GM21529 (cell line): ENCODE measurements around the gene KRT15.

Experiments used
- ATAC-seq: cut with Tn5 transposase; IDR thresholded peaks from one replicate; pipeline ENCODE4 v1.9.1; 2021; ENCODE audit not compliant: unreplicated experiment

KRT15 gene

GRCh38 chr17:41527063-41528023 lies 8.7 kb upstream of the KRT15 start:
- no peak for ATAC-seq

GRCh38 chr17:41524261-41524660 lies 5.6 kb upstream of the KRT15 start:
- ATAC-seq: no peak

- ATAC-seq: no peak
Measured at GRCh38 chr17:41523787-41524186, 5.1 kb upstream of the KRT15 start.

- ATAC-seq: no peak
Measured at GRCh38 chr17:41523225-41523593, 4.5 kb upstream of the KRT15 start.

GRCh38 chr17:41522301-41523224 lies 3.9 kb upstream of the KRT15 start:
- ATAC-seq: no peak

- ATAC-seq: no peak
Measured at GRCh38 chr17:41521574-41522261, 3.0 kb upstream of the KRT15 start.

- ATAC-seq: no peak
Measured at GRCh38 chr17:41520821-41521521, 2.3 kb upstream of the KRT15 start.

- ATAC-seq: no peak
Measured at GRCh38 chr17:41519501-41520224, 973 bp upstream of the KRT15 start.

GRCh38 chr17:41518031-41518430 lies 659 bp downstream of the KRT15 start:
- ATAC-seq: no peak

- ATAC-seq: no peak
Measured at GRCh38 chr17:41516830-41517283, 1.8 kb downstream of the KRT15 start.

GRCh38 chr17:41516147-41516829 lies 2.4 kb downstream of the KRT15 start:
- no peak for ATAC-seq

GRCh38 chr17:41513168-41513547 lies 5.5 kb downstream of the KRT15 start:
- ATAC-seq: no peak

- no peak for ATAC-seq
Measured at GRCh38 chr17:41512546-41513167, 6.0 kb downstream of the KRT15 start.

- no peak for ATAC-seq
Measured at GRCh38 chr17:41511716-41512115, 7.0 kb downstream of the KRT15 start.

- no peak for ATAC-seq
Measured at GRCh38 chr17:41511116-41511515, 7.6 kb downstream of the KRT15 start.

GRCh38 chr17:41510251-41511065 lies 8.2 kb downstream of the KRT15 start:
- ATAC-seq: no peak

- no peak for ATAC-seq
Measured at GRCh38 chr17:41507315-41507880, 11.3 kb downstream of the KRT15 start.
